PC-3 (cell line): ENCODE data around the gene CT83. TPM values are rescaled to one million over a fixed set of nuclear protein-coding genes. Genes with fewer than 3 reads are reported as not detected.
A peak's percentile ranks its signal among the peaks of the same experiment; 100 is the strongest.

Source experiments
- ATAC-seq: fragments of 200-7000 bp; cut with Tn5 transposase; 2 replicates; pipeline ENCODE4 v1.9.1; 2020; ENCODE audit warnings: mild to moderate bottlenecking, moderate library complexity
- BruUV-seq: library from RNA; stranded (reverse); fragments of 400-500 nt; replicated peaks from 2 replicates; lab custom pipeline; 2021; lab: Mats Ljungman, UMichigan
- CTCF ChIA-PET: fragments of 300-600 bp; sonication (Branson Sonifier 250); formaldehyde crosslinking; loops from one replicate; lab custom pipeline; 2022; ENCODE audit warnings: antibody characterized with exemption; lab: Charles Lee
- POLR2A ChIA-PET: fragments of 300-600 bp; sonication (Branson Sonifier 250); formaldehyde crosslinking; loops from one replicate; lab custom pipeline; 2022; ENCODE audit warnings: antibody characterized with exemption; ENCODE audit not compliant: unreplicated experiment; lab: Charles Lee
- DNase-seq: peaks from one replicate; pipeline ENCODE4 v3.0.0-alpha.2; 2015
- H2AFZ ChIP-seq: fragments of 300-600 bp; sonication (generic); 2 replicates; pipeline ENCODE4 v1.6.0; 2016; ENCODE audit warnings: antibody characterized with exemption, low read length
- H3F3A ChIP-seq: fragments of 300-600 bp; sonication (generic); one replicate; pipeline ENCODE4 v1.6.0; 2017; ENCODE audit warnings: antibody characterized with exemption, low read length, control low read depth, mild to moderate bottlenecking; ENCODE audit not compliant: unreplicated experiment
- H3K27ac ChIP-seq: fragments of 300-600 bp; sonication (generic); 2 replicates; pipeline ENCODE4 v1.5.1; 2016; ENCODE audit warnings: mild to moderate bottlenecking, low read length
- H3K27me3 ChIP-seq: fragments of 300-600 bp; sonication (generic); 2 replicates; pipeline ENCODE4 v1.6.1; 2016; ENCODE audit warnings: low read length, mixed read lengths
- H3K36me3 ChIP-seq: fragments of 300-600 bp; sonication (generic); 2 replicates; pipeline ENCODE4 v1.6.1; 2016; ENCODE audit warnings: low read depth, mixed run types, low read length, mixed read lengths
- H3K4me1 ChIP-seq: fragments of 300-600 bp; sonication (generic); 2 replicates; pipeline ENCODE4 v1.5.1; 2016; ENCODE audit warnings: low read length; ENCODE audit not compliant: insufficient read depth
- H3K4me2 ChIP-seq: fragments of 300-600 bp; sonication (generic); 2 replicates; pipeline ENCODE4 v1.6.0; 2016; ENCODE audit warnings: low read length
- H3K4me3 ChIP-seq: fragments of 300-600 bp; sonication (generic); 2 replicates; pipeline ENCODE4 v1.5.1; 2016; ENCODE audit warnings: mild to moderate bottlenecking, low read length, mixed read lengths
- H3K79me2 ChIP-seq: fragments of 300-600 bp; sonication (generic); 2 replicates; pipeline ENCODE4 v1.6.1; 2017; ENCODE audit warnings: low read length, mixed read lengths
- H3K9ac ChIP-seq: fragments of 300-600 bp; sonication (generic); 2 replicates; pipeline ENCODE4 v1.6.0; 2016; ENCODE audit warnings: mild to moderate bottlenecking, low read length
- H3K9me2 ChIP-seq: fragments of 300-600 bp; sonication (generic); replicated peaks from 2 replicates; pipeline ENCODE4 v1.6.1; 2016; ENCODE audit warnings: mixed run types, low read length, mixed read lengths
- H3K9me3 ChIP-seq: fragments of 300-600 bp; sonication (generic); 2 replicates; pipeline ENCODE4 v1.6.1; 2016; ENCODE audit warnings: low read length, mixed read lengths
- H4K20me1 ChIP-seq: fragments of 300-600 bp; sonication (generic); 2 replicates; pipeline ENCODE4 v1.6.1; 2016; ENCODE audit warnings: low read length, mixed read lengths
- EZH2 ChIP-seq: fragments of 300-600 bp; sonication (generic); IDR thresholded peaks from one replicate; pipeline ENCODE4 v1.6.1; 2017; ENCODE audit warnings: antibody characterized with exemption, mild to moderate bottlenecking, low read length; ENCODE audit not compliant: unreplicated experiment
- EZH2phosphoT487 ChIP-seq: fragments of 300-600 bp; sonication (generic); IDR thresholded peaks from 2 replicates; pipeline ENCODE4 v1.6.1; 2018; ENCODE audit warnings: mild to moderate bottlenecking, antibody characterized with exemption, low read length, borderline replicate concordance
- intact Hi-C: fragments of 100-400 bp; cut with micrococcal nuclease; formaldehyde crosslinking; loops from 2 replicates; pipeline ENCODE4 v1.9.0; 2023
- total RNA-seq: library from RNA; depleted of rRNA; stranded (reverse); fragments of >200 nt; gene quantifications from 2 replicates; pipeline ENCODE4 v1.2.3, GENCODE V29; 2014
- TF ChIP-seq, protein P1 (sequence below): fragments of 300-600 bp; sonication (generic); conservative IDR thresholded peaks from 2 replicates; pipeline ENCODE4 v1.5.1; 2017; ENCODE audit warnings: antibody characterized with exemption, low read depth, mild to moderate bottlenecking, low read length

The CT83 gene
- total RNA-seq, 1 experiment from 2014 or later, result not detected

DNA sequence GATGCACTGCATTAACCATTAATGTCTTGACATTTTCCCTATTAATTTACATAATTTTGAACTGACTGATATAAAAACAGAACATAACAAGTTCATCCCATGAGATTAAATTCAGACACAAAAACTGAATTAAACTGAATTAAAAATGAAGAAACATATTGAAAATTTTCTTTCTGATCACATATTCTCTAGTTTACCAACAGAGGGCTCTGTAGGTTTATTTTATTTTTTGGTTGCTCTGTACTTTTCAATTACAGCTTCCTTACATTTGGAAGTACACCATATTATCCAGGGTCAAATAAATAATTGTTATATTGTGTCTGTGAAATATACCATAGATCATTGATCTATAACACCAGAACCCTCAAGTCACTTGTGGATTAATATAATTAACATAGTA is 27.3 kb upstream of the CT83 start:
- H3K4me2 ChIP-seq, result no peak overlapping the region
- no peak overlapping the region for H3K9ac ChIP-seq
- TF ChIP-seq EZH2, result no peak
- TF ChIP-seq, protein P1, sequence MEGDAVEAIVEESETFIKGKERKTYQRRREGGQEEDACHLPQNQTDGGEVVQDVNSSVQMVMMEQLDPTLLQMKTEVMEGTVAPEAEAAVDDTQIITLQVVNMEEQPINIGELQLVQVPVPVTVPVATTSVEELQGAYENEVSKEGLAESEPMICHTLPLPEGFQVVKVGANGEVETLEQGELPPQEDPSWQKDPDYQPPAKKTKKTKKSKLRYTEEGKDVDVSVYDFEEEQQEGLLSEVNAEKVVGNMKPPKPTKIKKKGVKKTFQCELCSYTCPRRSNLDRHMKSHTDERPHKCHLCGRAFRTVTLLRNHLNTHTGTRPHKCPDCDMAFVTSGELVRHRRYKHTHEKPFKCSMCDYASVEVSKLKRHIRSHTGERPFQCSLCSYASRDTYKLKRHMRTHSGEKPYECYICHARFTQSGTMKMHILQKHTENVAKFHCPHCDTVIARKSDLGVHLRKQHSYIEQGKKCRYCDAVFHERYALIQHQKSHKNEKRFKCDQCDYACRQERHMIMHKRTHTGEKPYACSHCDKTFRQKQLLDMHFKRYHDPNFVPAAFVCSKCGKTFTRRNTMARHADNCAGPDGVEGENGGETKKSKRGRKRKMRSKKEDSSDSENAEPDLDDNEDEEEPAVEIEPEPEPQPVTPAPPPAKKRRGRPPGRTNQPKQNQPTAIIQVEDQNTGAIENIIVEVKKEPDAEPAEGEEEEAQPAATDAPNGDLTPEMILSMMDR, result peak; percentile 60
- no peaks in the 10 kb centered on the region for H3K9me2 ChIP-seq
- no peaks in the 10 kb centered on the region for H3K4me1 ChIP-seq
- ATAC-seq, result no peak
- H4K20me1 ChIP-seq, result no peaks in the 10 kb centered on the region
- no peaks in the 10 kb centered on the region for H3K9me3 ChIP-seq
- BruUV-seq, result no TSS peak
- no peaks in the 10 kb centered on the region for H3K79me2 ChIP-seq
- no peaks in the 10 kb centered on the region for H3K27me3 ChIP-seq
- H3F3A ChIP-seq, result no peaks in the 10 kb centered on the region
- no peak overlapping the region for H3K27ac ChIP-seq
- POLR2A ChIA-PET, result no interaction called here
- H3K36me3 ChIP-seq, result no peaks in the 10 kb centered on the region
- intact Hi-C loops, result loop anchor here (10.0 kb wide), 2 partner anchors 475 to 1735 kb away; no protein-coding TSS in a partner anchor
- no peak overlapping the region for H3K4me3 ChIP-seq
- peak; percentile 32 for DNase-seq
- CTCF ChIA-PET, result no interaction called here
- H2AFZ ChIP-seq, result no peak overlapping the region

DNA sequence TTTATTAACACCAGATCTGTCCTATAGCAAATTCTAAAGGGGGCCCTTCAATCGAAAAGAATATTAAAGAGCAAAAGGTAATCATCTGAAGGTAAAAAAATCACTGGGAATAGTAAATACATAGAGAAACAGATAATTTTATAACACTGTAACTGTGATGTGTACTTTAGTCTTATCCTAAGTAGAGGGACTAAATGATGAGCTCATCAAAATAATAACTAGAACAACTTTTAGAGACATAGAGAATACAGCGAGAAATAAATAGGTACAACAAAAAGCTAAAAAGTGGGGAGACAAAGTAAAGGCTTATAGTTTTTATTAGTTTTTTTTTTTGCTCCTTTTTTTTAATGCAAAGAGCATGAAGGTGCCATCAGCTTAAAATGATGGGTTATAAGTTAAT is 17.3 kb upstream of the CT83 start:
- intact Hi-C loops, result no loop called here
- no peak overlapping the region for H3K27ac ChIP-seq
- ATAC-seq, result no peak

DNA sequence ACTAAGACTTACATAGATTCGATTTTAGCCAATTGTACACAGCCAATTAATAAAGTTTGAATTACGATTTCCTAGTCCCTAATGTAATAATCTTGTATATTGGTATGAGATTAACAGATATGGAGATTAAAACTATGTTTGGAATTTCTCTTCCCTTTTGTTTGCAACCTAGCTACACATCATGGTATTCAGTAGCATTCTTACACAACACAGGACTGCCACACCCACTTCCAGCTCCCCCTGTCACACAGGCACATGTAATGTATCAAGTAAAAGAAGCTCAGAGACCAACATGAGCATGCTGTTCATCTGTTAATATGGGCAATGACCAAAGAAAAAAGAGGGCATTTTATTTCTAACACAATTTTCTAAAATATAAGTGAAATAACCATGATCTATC is 13.6 kb downstream of the CT83 start:
- DNase-seq (peak; percentile 44), ATAC-seq (no peak)
- no peak overlapping the region for H3K9ac ChIP-seq
- no peak overlapping the region for H2AFZ ChIP-seq
- no peaks in the 10 kb centered on the region for H3K4me1 ChIP-seq
- no peak overlapping the region for H3K27ac ChIP-seq
- intact Hi-C loops, result no loop called here
- H3K27me3 ChIP-seq, result no peaks in the 10 kb centered on the region
- no peaks in the 10 kb centered on the region for H3K9me3 ChIP-seq
- H3K79me2 ChIP-seq, result no peaks in the 10 kb centered on the region
- ChIA-PET POLR2A (no interaction called here), CTCF (no interaction called here)
- H3K4me2 ChIP-seq, result no peak overlapping the region
- no peaks in the 10 kb centered on the region for H3F3A ChIP-seq
- no peaks in the 10 kb centered on the region for H4K20me1 ChIP-seq
- H3K4me3 ChIP-seq, result no peak overlapping the region
- BruUV-seq, result no TSS peak
- H3K36me3 ChIP-seq, result no peaks in the 10 kb centered on the region
- no peaks in the 10 kb centered on the region for H3K9me2 ChIP-seq
- TF ChIP-seq EZH2, result no peak
- TF ChIP-seq, protein P1, result no peak
- no peak for TF ChIP-seq EZH2phosphoT487

More for the DNA sequence above, 17.3 kb upstream of the CT83 start:
- no peak overlapping the region for H3K9ac ChIP-seq
- no peak overlapping the region for H3K4me3 ChIP-seq
- no peaks in the 10 kb centered on the region for H3K79me2 ChIP-seq
- no peak overlapping the region for H2AFZ ChIP-seq
- no peaks in the 10 kb centered on the region for H3K36me3 ChIP-seq
- no peaks in the 10 kb centered on the region for H3F3A ChIP-seq
- no peak for TF ChIP-seq EZH2
- TF ChIP-seq EZH2phosphoT487, result no peak
- TF ChIP-seq, protein P1, result no peak
- H3K9me2 ChIP-seq, result no peaks in the 10 kb centered on the region
- H3K9me3 ChIP-seq, result no peaks in the 10 kb centered on the region
- ChIA-PET CTCF (no interaction called here), POLR2A (no interaction called here)
- no TSS peak for BruUV-seq
- no peak overlapping the region for H3K4me2 ChIP-seq
- H3K4me1 ChIP-seq, result no peaks in the 10 kb centered on the region
- no peaks in the 10 kb centered on the region for H4K20me1 ChIP-seq
- no peaks in the 10 kb centered on the region for H3K27me3 ChIP-seq
- DNase-seq, result no peak
